HG03565 (cell line): ENCODE data around the gene GALE.

ENCODE experiments used
- ATAC-seq: cut with Tn5 transposase; IDR thresholded peaks from one replicate; pipeline ENCODE4 v1.9.1; 2021; ENCODE audit warnings: mild to moderate bottlenecking, moderate library complexity; ENCODE audit not compliant: unreplicated experiment

The GALE gene

DNA sequence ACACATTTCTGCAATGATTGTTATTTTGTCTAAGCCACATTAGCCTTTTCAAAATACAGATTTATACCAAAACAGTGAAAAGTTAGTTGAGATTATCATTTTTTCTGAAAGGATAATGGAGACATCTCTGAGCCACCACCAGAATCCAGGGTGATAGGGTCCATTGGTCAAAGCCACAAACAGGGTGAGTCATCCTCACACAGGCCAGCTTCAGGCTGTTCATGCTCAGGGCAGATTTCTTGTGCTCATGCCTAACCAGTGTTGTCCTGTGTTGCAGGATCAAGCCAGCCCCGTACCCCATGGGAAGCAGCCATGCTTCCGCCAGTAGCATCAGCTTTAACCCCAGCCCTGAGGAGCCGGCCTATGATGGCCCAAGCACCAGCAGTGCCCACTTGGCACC, 43.9 kb downstream of the GALE start:
- ATAC-seq: no peak

DNA sequence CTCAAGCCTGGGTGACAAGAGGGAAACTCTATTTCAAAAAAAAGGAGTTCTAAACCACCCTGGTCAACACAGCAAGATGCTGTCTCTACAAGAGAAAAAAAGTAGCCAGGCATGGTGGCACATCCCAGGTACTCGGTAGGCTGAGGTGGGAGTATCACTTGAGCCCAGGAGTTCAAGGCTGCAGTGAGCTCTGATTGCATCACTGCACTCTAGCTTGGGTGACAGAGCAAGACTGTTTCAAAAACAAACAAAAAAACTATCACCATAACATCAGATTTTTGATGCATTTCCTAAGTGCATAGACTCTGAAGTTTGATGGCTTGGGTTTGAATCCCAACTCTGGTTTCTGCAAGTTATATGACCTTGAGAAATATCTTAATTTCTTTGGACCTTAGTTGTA, 47.6 kb downstream of the GALE start:
- no peak for ATAC-seq

DNA sequence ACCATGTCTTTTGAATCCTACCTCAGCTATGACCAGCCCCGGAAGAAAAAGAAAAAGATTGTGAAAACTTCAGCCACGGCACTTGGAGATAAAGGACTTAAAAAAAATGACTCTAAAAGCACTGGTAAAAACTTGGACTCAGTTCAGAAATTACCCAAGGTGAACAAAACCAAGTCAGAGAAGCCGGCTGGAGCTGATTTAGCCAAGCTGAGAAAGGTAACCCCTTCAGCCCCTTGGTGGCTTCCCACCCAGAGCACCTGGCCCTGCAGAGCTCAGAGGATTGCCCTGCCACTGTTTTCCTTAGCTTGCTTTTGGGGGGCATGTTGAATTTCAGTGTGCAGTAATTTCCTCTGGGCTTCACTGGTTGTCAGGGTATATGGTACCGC, 48.7 kb downstream of the GALE start:
- no peak for ATAC-seq

DNA sequence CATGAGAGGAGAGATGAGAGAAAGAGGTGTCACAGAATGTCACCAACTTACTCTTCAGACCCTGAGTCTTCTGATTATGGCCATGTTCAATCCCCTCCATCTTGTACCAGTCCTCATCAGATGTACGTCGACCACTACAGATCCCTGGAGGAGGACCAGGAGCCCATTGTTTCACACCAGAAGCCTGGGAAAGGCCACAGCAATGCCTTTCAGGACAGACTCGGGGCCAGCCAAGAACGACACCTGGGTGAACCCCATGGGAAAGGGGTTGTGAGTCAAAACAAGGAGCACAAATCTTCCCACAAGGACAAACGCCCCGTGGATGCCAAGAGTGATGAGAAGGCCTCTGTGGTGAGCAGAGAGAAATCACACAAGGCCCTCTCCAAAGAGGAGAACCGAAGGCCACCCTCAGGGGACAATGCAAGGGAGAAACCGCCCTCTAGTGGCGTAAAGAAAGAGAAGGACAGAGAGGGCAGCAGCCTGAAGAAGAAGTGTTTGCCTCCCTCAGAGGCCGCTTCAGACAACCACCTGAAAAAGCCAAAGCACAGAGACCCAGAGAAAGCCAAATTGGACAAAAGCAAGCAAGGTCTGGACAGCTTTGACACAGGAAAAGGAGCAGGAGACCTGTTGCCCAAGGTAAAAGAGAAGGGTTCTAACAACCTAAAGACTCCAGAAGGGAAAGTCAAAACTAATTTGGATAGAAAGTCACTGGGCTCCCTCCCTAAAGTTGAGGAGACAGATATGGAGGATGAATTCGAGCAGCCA, 49.3 kb downstream of the GALE start:
- ATAC-seq: peak; percentile 41

DNA sequence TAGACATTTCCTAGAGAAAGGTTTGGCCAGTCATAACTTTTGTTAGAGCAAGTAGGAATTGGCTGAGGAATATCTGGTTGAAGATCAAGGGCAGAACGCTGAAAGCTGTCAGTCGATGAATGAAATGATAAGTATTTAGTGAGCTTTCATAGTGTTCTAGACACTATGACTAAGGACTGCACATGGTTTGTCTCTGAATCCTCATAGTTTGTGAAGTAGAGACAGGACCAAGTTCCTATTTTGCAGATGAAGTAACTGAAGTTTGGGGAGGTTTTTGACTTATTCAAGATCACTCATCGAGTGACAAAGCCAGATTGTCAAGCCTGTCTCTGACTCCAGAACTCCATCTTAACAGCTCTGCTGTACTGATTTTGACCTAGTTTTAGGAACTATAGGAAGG, 52.5 kb downstream of the GALE start:
- ATAC-seq: no peak
